Stomach (tissue), 4 donors: ENCODE data around the gene CISH.

Experiments
- CTCF ChIP-seq, 7 experiments: fragments of 450-650 bp in 4 of 7; fragments of 200-600 bp in 3 of 7; sonication (generic) in 3 of 7; IDR thresholded peaks; one replicate each; pipeline ENCODE4 v1.5.1; 2016 to 2019; ENCODE audit warnings: antibody characterized with exemption in 7 of 7, control low read depth in 2 of 7, mild to moderate bottlenecking in 1 of 7
- EP300 ChIP-seq: sonication (generic); formaldehyde crosslinking; IDR thresholded peaks from one replicate; pipeline ENCODE4 v1.6.1; 2017; ENCODE audit warnings: antibody characterized with exemption
- POLR2A ChIP-seq, 4 donors: fragments of 450-650 bp; IDR thresholded peaks; one replicate each; pipeline ENCODE4 v1.6.1; 2016; ENCODE audit warnings: antibody characterized with exemption in 4 of 4, control low read depth in 2 of 4, mild to moderate bottlenecking in 1 of 4, moderate library complexity in 1 of 4
- POLR2AphosphoS5 ChIP-seq, 3 donors: sonication (generic); formaldehyde crosslinking; IDR thresholded peaks; one replicate each; pipeline ENCODE4 v1.6.1; 2016; ENCODE audit warnings: antibody characterized with exemption in 3 of 3

- TF ChIP-seq POLR2AphosphoS5 (IDR thresholded peaks at IDR 0.05) (no peak), CTCF (IDR thresholded peaks at IDR 0.05) (no peak), POLR2A (IDR thresholded peaks at IDR 0.05) (no peak), EP300 (no peak)
Measured at GRCh38 chr3:50651445-50651844, 39.9 kb upstream of the CISH start.
